Cardiac muscle cell (in vitro differentiated cells and primary cell): ENCODE results near the gene ESF1. TPM values are rescaled to one million over a fixed set of nuclear protein-coding genes. Genes with fewer than 3 reads are reported as not detected.

ENCODE experiments used
- DNase-seq, 2 donors: peaks; one replicate each; pipeline versions ENCODE4 v3.0.0 to v3.0.0-alpha.2; 2010 to 2017; ENCODE audit warnings: low read depth in 1 of 2, low spot score in 1 of 2
- H3K27ac ChIP-seq: fragments of 200-600 bp; sonication (generic); 2 replicates; pipeline ENCODE4 v1.5.1; 2016
- H3K27me3 ChIP-seq: fragments of 200-600 bp; sonication (generic); 2 replicates; pipeline ENCODE4 v1.6.0; 2016; ENCODE audit warnings: control low read depth
- H3K36me3 ChIP-seq: fragments of 200-600 bp; sonication (generic); 2 replicates; pipeline ENCODE4 v1.5.1; 2016; ENCODE audit warnings: control low read depth
- H3K4me1 ChIP-seq: fragments of 200-600 bp; sonication (generic); 2 replicates; pipeline ENCODE4 v1.8.1; 2017; ENCODE audit warnings: low read depth, mild to moderate bottlenecking, mixed run types
- H3K4me3 ChIP-seq: fragments of 200-600 bp; sonication (generic); 2 replicates; pipeline ENCODE4 v1.5.1; 2016; ENCODE audit warnings: mild to moderate bottlenecking
- H3K9me3 ChIP-seq: fragments of 200-600 bp; sonication (generic); 2 replicates; pipeline ENCODE4 v1.5.1; 2017; ENCODE audit warnings: low read depth, mild to moderate bottlenecking, control low read depth
- polyA plus RNA-seq: library from polyadenylated mRNA; unstranded; fragments of >200 nt; fragmentation: Nextera tagmentation; extraction: Ambion mirVana; gene quantifications from 2 replicates; pipeline ENCODE4 v1.2.1, GENCODE V29; 2016
- total RNA-seq: library from RNA; depleted of rRNA; stranded (reverse); fragments of >200 nt; gene quantifications from 2 replicates; pipeline ENCODE4 v1.2.3, GENCODE V29; 2016
- TF ChIP-seq, protein P1 (sequence below): IDR thresholded peaks from 2 replicates; pipeline ENCODE4 v1.5.1; 2012; ENCODE audit warnings: low read depth, mild to moderate bottlenecking, low read length

The ESF1 gene
- total and polyA plus RNA-seq, 2 experiments from 2014 or later = 9.2 to 16.6 TPM

DNA sequence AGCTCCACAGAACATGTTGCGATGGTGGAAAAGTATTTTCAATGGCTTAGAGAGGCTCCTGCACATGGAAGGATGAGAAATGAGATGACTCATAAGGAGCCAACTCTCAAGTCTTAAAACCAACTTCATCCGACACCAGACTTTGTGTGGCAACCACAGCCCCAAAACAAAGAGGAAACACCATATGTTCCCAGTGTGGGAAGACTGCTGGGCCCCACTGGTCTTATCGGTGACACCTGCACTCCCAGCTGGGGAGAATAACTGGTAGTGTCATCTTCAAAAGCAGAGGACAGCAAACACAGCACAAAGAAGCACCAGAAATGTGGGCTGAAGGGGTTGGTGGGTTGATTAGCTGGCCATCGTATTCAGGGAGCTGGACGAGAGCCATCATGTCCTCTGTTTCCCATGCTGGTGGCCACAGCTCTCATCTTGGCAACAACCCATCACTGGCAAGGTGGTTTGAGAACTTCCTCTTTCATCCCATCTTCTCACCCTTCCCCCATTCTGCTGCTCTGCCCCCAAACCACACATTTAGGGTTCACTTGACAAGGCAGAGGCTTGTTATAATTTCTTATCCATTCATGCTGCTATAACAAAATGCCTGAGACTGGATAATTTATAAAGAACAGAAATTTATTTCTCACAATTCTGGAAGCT lies 100.0 kb downstream of the ESF1 start:
- no peak overlapping the region for H3K27ac ChIP-seq
- no peaks in the 10 kb centered on the region for H3K27me3 ChIP-seq
- H3K4me3 ChIP-seq = no peak overlapping the region
- H3K9me3 ChIP-seq = no peaks in the 10 kb centered on the region
- H3K36me3 ChIP-seq = no peaks in the 10 kb centered on the region
- no peaks in the 10 kb centered on the region for H3K4me1 ChIP-seq
- TF ChIP-seq, protein P1, sequence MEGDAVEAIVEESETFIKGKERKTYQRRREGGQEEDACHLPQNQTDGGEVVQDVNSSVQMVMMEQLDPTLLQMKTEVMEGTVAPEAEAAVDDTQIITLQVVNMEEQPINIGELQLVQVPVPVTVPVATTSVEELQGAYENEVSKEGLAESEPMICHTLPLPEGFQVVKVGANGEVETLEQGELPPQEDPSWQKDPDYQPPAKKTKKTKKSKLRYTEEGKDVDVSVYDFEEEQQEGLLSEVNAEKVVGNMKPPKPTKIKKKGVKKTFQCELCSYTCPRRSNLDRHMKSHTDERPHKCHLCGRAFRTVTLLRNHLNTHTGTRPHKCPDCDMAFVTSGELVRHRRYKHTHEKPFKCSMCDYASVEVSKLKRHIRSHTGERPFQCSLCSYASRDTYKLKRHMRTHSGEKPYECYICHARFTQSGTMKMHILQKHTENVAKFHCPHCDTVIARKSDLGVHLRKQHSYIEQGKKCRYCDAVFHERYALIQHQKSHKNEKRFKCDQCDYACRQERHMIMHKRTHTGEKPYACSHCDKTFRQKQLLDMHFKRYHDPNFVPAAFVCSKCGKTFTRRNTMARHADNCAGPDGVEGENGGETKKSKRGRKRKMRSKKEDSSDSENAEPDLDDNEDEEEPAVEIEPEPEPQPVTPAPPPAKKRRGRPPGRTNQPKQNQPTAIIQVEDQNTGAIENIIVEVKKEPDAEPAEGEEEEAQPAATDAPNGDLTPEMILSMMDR = no peak
- DNase-seq = no peak

DNA sequence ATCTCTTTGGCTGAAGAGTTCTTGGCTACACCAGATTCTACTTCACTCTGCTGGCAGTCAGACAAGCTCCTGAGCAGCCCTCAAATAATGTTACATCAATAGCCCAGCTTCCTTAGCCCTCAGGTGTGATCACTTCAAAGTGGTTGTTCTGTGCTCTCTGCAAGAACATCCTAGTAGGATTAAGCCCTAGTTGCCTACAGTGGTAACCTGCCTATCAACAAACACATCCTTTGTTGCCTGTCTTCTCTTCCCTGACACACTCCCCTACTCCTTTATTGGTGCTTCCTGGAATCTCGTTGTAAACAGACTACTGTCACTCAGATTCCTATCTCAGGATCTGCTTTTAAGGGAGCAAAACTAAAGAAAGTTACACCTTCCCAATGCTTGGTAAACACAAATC lies 100.9 kb downstream of the ESF1 start:
- Histone ChIP-seq H3K27ac (no peak overlapping the region), H3K9me3 (no peaks in the 10 kb centered on the region), H3K27me3 (no peaks in the 10 kb centered on the region), H3K4me1 (no peaks in the 10 kb centered on the region), H3K36me3 (no peaks in the 10 kb centered on the region), H3K4me3 (no peak overlapping the region)
- TF ChIP-seq, protein P1 = no peak
- no peak for DNase-seq

DNA sequence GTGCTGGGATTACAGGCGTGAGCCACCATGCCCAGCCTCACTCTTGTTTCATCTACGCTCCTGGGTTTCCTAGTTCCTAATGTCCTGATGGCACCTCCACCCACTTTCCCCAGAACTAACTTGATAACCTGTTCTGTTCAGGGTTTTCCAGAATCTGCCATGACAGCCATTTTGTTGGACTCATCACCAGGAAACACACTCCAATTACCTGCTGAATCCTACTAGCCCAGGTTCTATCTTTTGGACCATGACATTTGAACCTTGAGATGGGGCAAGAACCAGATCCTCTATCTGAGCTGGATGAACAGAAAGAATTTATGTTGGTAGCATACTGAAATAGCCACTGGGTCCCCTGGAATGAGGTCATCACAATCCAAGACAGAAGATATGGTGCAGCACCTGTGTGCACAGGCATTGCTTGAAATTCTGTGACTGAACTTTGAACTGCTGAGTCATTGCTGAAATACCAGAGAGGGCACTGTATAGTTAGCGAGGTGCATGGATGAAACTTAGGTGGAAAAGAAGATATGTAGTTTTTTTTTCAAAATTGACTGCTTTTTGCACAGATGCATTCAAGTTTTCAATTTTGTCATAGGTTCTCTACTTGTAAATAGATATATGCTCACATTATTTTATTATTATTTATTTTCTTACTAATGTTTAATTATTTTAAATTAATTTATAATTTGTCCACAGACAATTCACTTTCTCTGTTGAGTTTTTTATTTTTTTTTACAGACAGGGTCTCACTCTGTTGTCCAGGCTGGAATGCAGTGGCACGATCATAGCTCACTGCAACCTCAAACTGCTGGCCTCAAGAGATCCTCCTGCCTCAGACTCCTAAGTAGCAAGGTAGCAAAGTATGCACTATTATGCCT lies 103.2 kb downstream of the ESF1 start:
- no peak overlapping the region for H3K4me3 ChIP-seq
- DNase-seq = no peak
- no peaks in the 10 kb centered on the region for H3K4me1 ChIP-seq
- TF ChIP-seq, protein P1 = no peak
- no peaks in the 10 kb centered on the region for H3K36me3 ChIP-seq
- no peak overlapping the region for H3K27ac ChIP-seq
- no peaks in the 10 kb centered on the region for H3K9me3 ChIP-seq
- no peaks in the 10 kb centered on the region for H3K27me3 ChIP-seq

DNA sequence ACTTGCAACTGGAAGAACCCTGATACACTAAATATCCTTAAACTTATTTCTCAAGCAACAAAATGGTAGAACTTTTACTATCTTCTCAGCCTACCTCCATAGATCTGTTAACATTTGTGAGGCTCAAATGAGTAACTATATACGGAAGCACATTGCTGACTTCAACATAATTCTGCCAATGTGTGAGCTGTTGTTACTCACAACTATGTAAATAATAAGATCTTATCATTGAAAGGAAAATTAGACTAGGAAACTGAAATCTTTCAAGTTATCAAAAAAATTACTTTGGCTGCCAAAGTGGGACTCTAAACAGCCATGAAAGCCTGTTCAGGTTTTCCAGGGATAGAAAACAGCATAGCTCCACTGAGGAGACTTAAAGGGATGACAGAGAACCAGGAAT lies 105.8 kb downstream of the ESF1 start:
- Histone ChIP-seq H3K27ac (no peak overlapping the region), H3K9me3 (no peaks in the 10 kb centered on the region), H3K36me3 (no peaks in the 10 kb centered on the region), H3K4me1 (no peaks in the 10 kb centered on the region), H3K4me3 (no peak overlapping the region), H3K27me3 (no peaks in the 10 kb centered on the region)
- TF ChIP-seq, protein P1 = no peak
- no peak for DNase-seq

DNA sequence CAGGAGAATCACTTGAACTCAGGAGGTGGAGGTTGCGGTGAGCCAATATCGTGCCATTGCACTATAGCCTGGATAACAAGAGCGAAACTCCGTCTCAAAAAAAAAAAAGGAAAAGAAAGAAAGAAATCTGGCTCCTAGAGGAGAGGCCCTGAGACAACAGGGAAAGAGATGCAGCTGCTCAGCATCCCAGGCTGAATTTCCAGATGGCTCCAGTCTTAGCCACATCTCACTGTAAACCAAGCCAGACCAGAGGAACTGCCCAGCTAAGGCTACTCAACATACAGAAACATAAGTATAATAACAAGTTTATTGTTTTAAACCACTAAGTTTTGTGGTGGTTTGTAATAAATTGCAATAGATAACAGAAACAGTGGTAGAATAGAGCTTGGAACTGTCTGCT lies 107.5 kb downstream of the ESF1 start:
- Histone ChIP-seq H3K9me3 (no peaks in the 10 kb centered on the region), H3K27me3 (no peaks in the 10 kb centered on the region), H3K27ac (no peak overlapping the region), H3K4me3 (no peak overlapping the region), H3K36me3 (no peaks in the 10 kb centered on the region), H3K4me1 (no peaks in the 10 kb centered on the region)
- TF ChIP-seq, protein P1 = no peak
- DNase-seq = no peak
